ENCODE measurements around the gene MAML2. TPM values are rescaled to one million over a fixed set of nuclear protein-coding genes. Genes with fewer than 3 reads are reported as not detected.

MAML2 gene
- total and polyA plus RNA-seq, 9 of the 15 experiments (the other 6 are each of a cell fraction or from before 2014, with no cell fraction given): 0.79 to 6.8 (median 4.8) TPM

DNA sequence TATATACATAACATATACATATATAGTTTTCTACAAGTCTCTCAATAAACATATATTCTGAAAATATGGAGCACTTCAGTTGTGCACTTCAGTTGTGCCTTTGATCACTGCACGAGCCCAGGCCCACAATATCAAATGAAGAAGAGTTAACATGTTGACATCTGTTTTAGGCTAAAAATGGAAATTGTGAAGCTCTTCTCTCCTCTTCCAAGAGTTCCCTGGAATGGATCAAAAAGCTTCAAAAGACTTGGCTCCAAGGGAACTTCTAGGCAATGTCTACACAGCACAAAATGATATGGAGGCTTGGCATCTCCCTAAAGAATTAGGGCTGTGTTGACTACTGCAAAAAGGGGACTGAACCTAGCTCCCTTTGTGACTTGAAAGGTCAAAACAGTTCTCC, 36.9 kb downstream of the MAML2 start:
- ATAC-seq: no peak
- intact Hi-C loops (cut with micrococcal nuclease): no loop called here
- H3K4me2 ChIP-seq (ENCODE audit: insufficient read depth, low read length): no peak overlapping the region

More for the DNA sequence above, 36.9 kb downstream of the MAML2 start:
- no peak overlapping the region for H2AFZ ChIP-seq (ENCODE audit: low read depth, low read length)
- BruUV-seq (replicated peaks): no TSS peak
- H3K27me3 ChIP-seq (ENCODE audit: control insufficient read depth in 2 of 2, insufficient read depth in 2 of 2, low read length in 2 of 2): no peaks in the 10 kb centered on the region
- FAIRE-seq (no peak), DNase-seq (ENCODE audit: extremely low read depth in 1 of 4, low spot score in 3 of 4) (no peak)
- no peaks in the 10 kb centered on the region for H3K36me3 ChIP-seq (ENCODE audit: control insufficient read depth, insufficient read depth, low read length)
- H3K27ac ChIP-seq (ENCODE audit: extremely low read depth, low read depth, low read length): no peak overlapping the region
- POLR2A ChIA-PET: interaction anchor here (0.8 to 1.4 kb wide), 4 partner anchors 14 to 24 kb away, joined by 3 to 4 read pairs (median 4); no protein-coding TSS in a partner anchor
- no peak overlapping the region for H3K9ac ChIP-seq (ENCODE audit: insufficient read depth in 1 of 2, low read depth in 2 of 2, low read length in 2 of 2)
- no peaks in the 10 kb centered on the region for H3K9me3 ChIP-seq (replicated peaks; ENCODE audit: control insufficient read depth, insufficient read depth, low read depth, low read length)
- CTCF ChIA-PET (ENCODE audit: low intra/inter-chr PET ratio): no interaction called here
- TF ChIP-seq NR4A1 (CRISPR knock-in tag; IDR thresholded peaks at IDR 0.05) (no peak), NR4A1 (tag; IDR thresholded peaks at IDR 0.05) (no peak), RUNX1 (IDR thresholded peaks at IDR 0.05; ENCODE audit: low read depth) (no peak), ZNF445 (CRISPR knock-in tag; IDR thresholded peaks at IDR 0.05; ENCODE audit: low read depth) (no peak), PHB2 (IDR thresholded peaks at IDR 0.05; ENCODE audit: low read depth) (no peak), RB1 (IDR thresholded peaks at IDR 0.05; ENCODE audit: low read depth) (no peak), EWSR1 (IDR thresholded peaks at IDR 0.05; ENCODE audit: borderline replicate concordance, low read depth, partially characterized antibody) (no peak), DPF2 (IDR thresholded peaks at IDR 0.05) (no peak), CBX1 (IDR thresholded peaks at IDR 0.05; ENCODE audit: low read depth) (no peak), ZNF644 (tag; IDR thresholded peaks at IDR 0.05; ENCODE audit: low read depth) (no peak), ETV1 (tag; conservative IDR thresholded peaks at IDR 0.05; ENCODE audit: low read depth) (no peak)
- TF ChIP-seq, protein P1, sequence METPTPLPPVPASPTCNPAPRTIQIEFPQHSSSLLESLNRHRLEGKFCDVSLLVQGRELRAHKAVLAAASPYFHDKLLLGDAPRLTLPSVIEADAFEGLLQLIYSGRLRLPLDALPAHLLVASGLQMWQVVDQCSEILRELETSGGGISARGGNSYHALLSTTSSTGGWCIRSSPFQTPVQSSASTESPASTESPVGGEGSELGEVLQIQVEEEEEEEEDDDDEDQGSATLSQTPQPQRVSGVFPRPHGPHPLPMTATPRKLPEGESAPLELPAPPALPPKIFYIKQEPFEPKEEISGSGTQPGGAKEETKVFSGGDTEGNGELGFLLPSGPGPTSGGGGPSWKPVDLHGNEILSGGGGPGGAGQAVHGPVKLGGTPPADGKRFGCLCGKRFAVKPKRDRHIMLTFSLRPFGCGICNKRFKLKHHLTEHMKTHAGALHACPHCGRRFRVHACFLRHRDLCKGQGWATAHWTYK (CRISPR knock-in tag; IDR thresholded peaks at IDR 0.05): no peak
- TF ChIP-seq, protein P2, sequence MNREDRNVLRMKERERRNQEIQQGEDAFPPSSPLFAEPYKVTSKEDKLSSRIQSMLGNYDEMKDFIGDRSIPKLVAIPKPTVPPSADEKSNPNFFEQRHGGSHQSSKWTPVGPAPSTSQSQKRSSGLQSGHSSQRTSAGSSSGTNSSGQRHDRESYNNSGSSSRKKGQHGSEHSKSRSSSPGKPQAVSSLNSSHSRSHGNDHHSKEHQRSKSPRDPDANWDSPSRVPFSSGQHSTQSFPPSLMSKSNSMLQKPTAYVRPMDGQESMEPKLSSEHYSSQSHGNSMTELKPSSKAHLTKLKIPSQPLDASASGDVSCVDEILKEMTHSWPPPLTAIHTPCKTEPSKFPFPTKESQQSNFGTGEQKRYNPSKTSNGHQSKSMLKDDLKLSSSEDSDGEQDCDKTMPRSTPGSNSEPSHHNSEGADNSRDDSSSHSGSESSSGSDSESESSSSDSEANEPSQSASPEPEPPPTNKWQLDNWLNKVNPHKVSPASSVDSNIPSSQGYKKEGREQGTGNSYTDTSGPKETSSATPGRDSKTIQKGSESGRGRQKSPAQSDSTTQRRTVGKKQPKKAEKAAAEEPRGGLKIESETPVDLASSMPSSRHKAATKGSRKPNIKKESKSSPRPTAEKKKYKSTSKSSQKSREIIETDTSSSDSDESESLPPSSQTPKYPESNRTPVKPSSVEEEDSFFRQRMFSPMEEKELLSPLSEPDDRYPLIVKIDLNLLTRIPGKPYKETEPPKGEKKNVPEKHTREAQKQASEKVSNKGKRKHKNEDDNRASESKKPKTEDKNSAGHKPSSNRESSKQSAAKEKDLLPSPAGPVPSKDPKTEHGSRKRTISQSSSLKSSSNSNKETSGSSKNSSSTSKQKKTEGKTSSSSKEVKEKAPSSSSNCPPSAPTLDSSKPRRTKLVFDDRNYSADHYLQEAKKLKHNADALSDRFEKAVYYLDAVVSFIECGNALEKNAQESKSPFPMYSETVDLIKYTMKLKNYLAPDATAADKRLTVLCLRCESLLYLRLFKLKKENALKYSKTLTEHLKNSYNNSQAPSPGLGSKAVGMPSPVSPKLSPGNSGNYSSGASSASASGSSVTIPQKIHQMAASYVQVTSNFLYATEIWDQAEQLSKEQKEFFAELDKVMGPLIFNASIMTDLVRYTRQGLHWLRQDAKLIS (CRISPR knock-in tag; IDR thresholded peaks at IDR 0.05): no peak
- peaks cover 8 to 50% of the 10 kb centered on the region in 2 experiments for H3K4me1 ChIP-seq (replicated peaks in 1 of 2; ENCODE audit: control insufficient read depth in 2 of 2, insufficient read depth in 2 of 2, low read length in 2 of 2)
- H4K20me1 ChIP-seq (replicated peaks; ENCODE audit: control insufficient read depth, insufficient read depth, low read length): 0 out of 2 replicates have a peak, but pooled peaks cover 4% of the 10 kb centered on the region
- no peaks in the 10 kb centered on the region for H3K9me1 ChIP-seq (ENCODE audit: control insufficient read depth, insufficient read depth, low read length)
- in situ Hi-C loops (cut with MboI): no loop called here
- H3K79me2 ChIP-seq (ENCODE audit: control insufficient read depth, insufficient read depth, low read length): peaks cover 5% of the 10 kb centered on the region; the same call in 1 of the 3 replicates
- no peak overlapping the region for H3K4me3 ChIP-seq
- WGBS (ENCODE audit: insufficient coverage, low coverage, missing lambda C conversion rate): 76% methylated on average over 1 of the region's 1 CpG

All from K562 (cell line).